ENCODE results near the gene XXYLT1. TPM values are rescaled to one million over a fixed set of nuclear protein-coding genes. Genes with fewer than 3 reads are reported as not detected.

XXYLT1 gene
- total RNA-seq, 2 experiments from 2014 or later: 17.2 to 19.6 TPM

- Histone ChIP-seq H3K4me3 (ENCODE audit: low read depth, low read length, poor library complexity, severe bottlenecking) (no peak overlapping the region), H3K9me2 (ENCODE audit: insufficient read depth, low read length) (no peaks in the 10 kb centered on the region), H3K4me1 (ENCODE audit: insufficient read depth, low read length, poor library complexity, severe bottlenecking) (peaks cover 20% of the 10 kb centered on the region), H4K20me1 (ENCODE audit: insufficient read depth, low read length) (no peaks in the 10 kb centered on the region), H3K36me3 (ENCODE audit: insufficient read depth, low read length) (no peaks in the 10 kb centered on the region), H3K79me2 (ENCODE audit: insufficient read depth, low read depth, low read length) (no peaks in the 10 kb centered on the region), H3K9me3 (ENCODE audit: low read length) (no peaks in the 10 kb centered on the region), H3K4me2 (ENCODE audit: low read length) (no peak overlapping the region), H2AFZ (ENCODE audit: low read length) (no peak overlapping the region), H3K27ac (ENCODE audit: low read depth, low read length, poor library complexity, severe bottlenecking) (no peak overlapping the region)
- intact Hi-C loops (cut with micrococcal nuclease; ENCODE audit: unreplicated experiment): no loop called here
- DNase-seq (ENCODE audit: low spot score): no peak
- POLR2A ChIA-PET: no interaction called here
- TF ChIP-seq EZH2phosphoT487 (IDR thresholded peaks at IDR 0.05; ENCODE audit: borderline replicate concordance, low read depth, low read length) (no peak), CTCF (conservative IDR thresholded peaks at IDR 0.05; ENCODE audit: low read length) (no peak)
- CTCF ChIA-PET (ENCODE audit: unreplicated experiment): no interaction called here
- BruUV-seq (replicated peaks): no TSS peak
Observed at GRCh38 chr3:195060217-195060481, 210.8 kb downstream of the XXYLT1 start.

- intact Hi-C loops (cut with micrococcal nuclease; ENCODE audit: unreplicated experiment): no loop called here
- CTCF ChIA-PET (ENCODE audit: unreplicated experiment): no interaction called here
- no TSS peak for BruUV-seq (replicated peaks)
- POLR2A ChIA-PET: no interaction called here
- Histone ChIP-seq H3K79me2 (ENCODE audit: insufficient read depth, low read depth, low read length) (no peaks in the 10 kb centered on the region), H3K9me3 (ENCODE audit: low read length) (no peaks in the 10 kb centered on the region), H3K27ac (ENCODE audit: low read depth, low read length, poor library complexity, severe bottlenecking) (no peak overlapping the region), H4K20me1 (ENCODE audit: insufficient read depth, low read length) (no peaks in the 10 kb centered on the region), H2AFZ (ENCODE audit: low read length) (no peak overlapping the region), H3K4me2 (ENCODE audit: low read length) (no peak overlapping the region), H3K9me2 (ENCODE audit: insufficient read depth, low read length) (no peaks in the 10 kb centered on the region), H3K36me3 (ENCODE audit: insufficient read depth, low read length) (no peaks in the 10 kb centered on the region), H3K4me3 (ENCODE audit: low read depth, low read length, poor library complexity, severe bottlenecking) (no peak overlapping the region), H3K4me1 (ENCODE audit: insufficient read depth, low read length, poor library complexity, severe bottlenecking) (peaks cover 15% of the 10 kb centered on the region)
- DNase-seq (ENCODE audit: low spot score): no peak
- TF ChIP-seq EZH2phosphoT487 (IDR thresholded peaks at IDR 0.05; ENCODE audit: borderline replicate concordance, low read depth, low read length): no peak
- TF ChIP-seq CTCF (conservative IDR thresholded peaks at IDR 0.05; ENCODE audit: low read length): no peak
Observed at GRCh38 chr3:195059471-195060216, 211.3 kb downstream of the XXYLT1 start.

- no peak overlapping the region for H3K4me3 ChIP-seq (ENCODE audit: low read depth, low read length, poor library complexity, severe bottlenecking)
- intact Hi-C loops (cut with micrococcal nuclease; ENCODE audit: unreplicated experiment): no loop called here
Observed at GRCh38 chr3:195059006-195059350, 212.0 kb downstream of the XXYLT1 start.

More at GRCh38 chr3:195059006-195059350, 212.0 kb downstream of the XXYLT1 start:
- Histone ChIP-seq H2AFZ (ENCODE audit: low read length) (no peak overlapping the region), H4K20me1 (ENCODE audit: insufficient read depth, low read length) (no peaks in the 10 kb centered on the region), H3K4me1 (ENCODE audit: insufficient read depth, low read length, poor library complexity, severe bottlenecking) (peaks cover 8% of the 10 kb centered on the region), H3K79me2 (ENCODE audit: insufficient read depth, low read depth, low read length) (no peaks in the 10 kb centered on the region), H3K36me3 (ENCODE audit: insufficient read depth, low read length) (no peaks in the 10 kb centered on the region), H3K27ac (ENCODE audit: low read depth, low read length, poor library complexity, severe bottlenecking) (no peak overlapping the region), H3K4me2 (ENCODE audit: low read length) (no peak overlapping the region), H3K9me3 (ENCODE audit: low read length) (no peaks in the 10 kb centered on the region), H3K9me2 (ENCODE audit: insufficient read depth, low read length) (no peaks in the 10 kb centered on the region)
- DNase-seq (ENCODE audit: low spot score): no peak
- TF ChIP-seq EZH2phosphoT487 (IDR thresholded peaks at IDR 0.05; ENCODE audit: borderline replicate concordance, low read depth, low read length) (no peak), CTCF (conservative IDR thresholded peaks at IDR 0.05; ENCODE audit: low read length) (no peak)
- ChIA-PET POLR2A (interaction anchor here (0.6 kb wide), 1 partner anchor 27 kb away, joined by 3 read pairs; no protein-coding TSS in a partner anchor), CTCF (ENCODE audit: unreplicated experiment) (no interaction called here)
- BruUV-seq (replicated peaks): no TSS peak

Data from OCI-LY7 (cell line).